ENCODE data around the gene GLIS2.
A peak's percentile ranks its signal among the peaks of the same experiment; 100 is the strongest.

The GLIS2 gene

DNA sequence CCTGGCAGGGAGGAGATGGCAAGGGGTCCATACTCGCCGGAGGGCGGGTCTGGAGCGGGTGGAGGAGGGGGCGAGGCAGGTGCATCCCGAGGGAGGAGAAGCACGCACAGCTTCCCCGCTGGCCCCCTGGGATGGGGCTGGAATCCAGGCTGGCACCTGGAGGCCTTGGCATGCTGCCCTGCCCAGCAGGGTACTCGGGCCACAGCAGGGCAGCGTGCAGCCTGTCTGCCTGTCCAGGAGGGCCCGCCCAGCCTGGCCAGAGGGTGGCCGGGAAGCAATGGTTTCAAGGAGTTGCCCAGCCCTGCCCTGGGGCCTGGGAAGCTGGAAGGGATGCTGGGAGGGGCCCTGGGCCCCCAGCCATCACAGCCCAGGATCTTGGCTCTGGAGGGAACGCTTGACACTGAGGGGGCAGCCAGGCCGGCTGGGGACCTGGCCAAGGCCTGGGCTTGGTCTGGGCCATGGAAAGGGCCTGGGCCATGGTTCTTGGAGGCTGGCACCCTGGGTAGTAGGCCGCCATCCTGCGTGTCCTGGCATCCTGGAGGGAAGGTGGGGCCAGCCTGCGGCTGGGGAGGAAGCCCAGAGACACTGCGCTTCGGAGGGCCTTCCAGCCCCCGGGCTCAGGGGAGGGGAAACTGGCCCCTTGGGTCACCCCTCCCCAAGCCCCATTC is 1.1 kb downstream of the GLIS2 start:
- Histone ChIP-seq H3K36me3 (ENCODE audit: control insufficient read depth in 2 of 2, insufficient read depth in 1 of 2, low read length in 2 of 2) (no peaks in the 10 kb centered on the region), H3K4me3 (ENCODE audit: low read depth, low read length) (peak overlapping the region; percentile 52), H3K9me3 (ENCODE audit: control insufficient read depth, insufficient read depth, low read depth, low read length) (no peaks in the 10 kb centered on the region), H3K4me1 (ENCODE audit: control insufficient read depth, insufficient read depth, low read length) (peaks cover 4% of the 10 kb centered on the region; the same call in 1 of the 2 replicates), H3K27ac (ENCODE audit: extremely low read depth, low read depth, low read length) (peak overlapping the region; percentile 66; the same call in 1 of the 2 replicates)
- POLR2A ChIA-PET = interaction anchor here (0.5 to 2.9 kb wide), 6 partner anchors 11 to 64 kb away, joined by 3 to 11 read pairs (median 4); no protein-coding TSS in a partner anchor
- CTCF ChIA-PET = interaction anchor here (0.9 to 1.8 kb wide), 4 partner anchors 28 to 117 kb away, joined by 3 to 7 read pairs (median 4); no protein-coding TSS in a partner anchor
- TF ChIP-seq ZNF248 (tag by site-specific recombination; IDR thresholded peaks at IDR 0.05) = no peak
- no peak; the same call in 1 of the 2 replicates for TF ChIP-seq ZBTB48 (tag by site-specific recombination; IDR thresholded peaks at IDR 0.05)
- TF ChIP-seq ZNF274 (IDR thresholded peaks at IDR 0.05; ENCODE audit: low read length) = no peak
- TF ChIP-seq ZNF274 (tag by site-specific recombination; IDR thresholded peaks at IDR 0.05; ENCODE audit: borderline replicate concordance) = no peak
- no peak for TF ChIP-seq ZBTB7A (tag by site-specific recombination; IDR thresholded peaks at IDR 0.05; ENCODE audit: low read depth)
- TF ChIP-seq, protein P1, sequence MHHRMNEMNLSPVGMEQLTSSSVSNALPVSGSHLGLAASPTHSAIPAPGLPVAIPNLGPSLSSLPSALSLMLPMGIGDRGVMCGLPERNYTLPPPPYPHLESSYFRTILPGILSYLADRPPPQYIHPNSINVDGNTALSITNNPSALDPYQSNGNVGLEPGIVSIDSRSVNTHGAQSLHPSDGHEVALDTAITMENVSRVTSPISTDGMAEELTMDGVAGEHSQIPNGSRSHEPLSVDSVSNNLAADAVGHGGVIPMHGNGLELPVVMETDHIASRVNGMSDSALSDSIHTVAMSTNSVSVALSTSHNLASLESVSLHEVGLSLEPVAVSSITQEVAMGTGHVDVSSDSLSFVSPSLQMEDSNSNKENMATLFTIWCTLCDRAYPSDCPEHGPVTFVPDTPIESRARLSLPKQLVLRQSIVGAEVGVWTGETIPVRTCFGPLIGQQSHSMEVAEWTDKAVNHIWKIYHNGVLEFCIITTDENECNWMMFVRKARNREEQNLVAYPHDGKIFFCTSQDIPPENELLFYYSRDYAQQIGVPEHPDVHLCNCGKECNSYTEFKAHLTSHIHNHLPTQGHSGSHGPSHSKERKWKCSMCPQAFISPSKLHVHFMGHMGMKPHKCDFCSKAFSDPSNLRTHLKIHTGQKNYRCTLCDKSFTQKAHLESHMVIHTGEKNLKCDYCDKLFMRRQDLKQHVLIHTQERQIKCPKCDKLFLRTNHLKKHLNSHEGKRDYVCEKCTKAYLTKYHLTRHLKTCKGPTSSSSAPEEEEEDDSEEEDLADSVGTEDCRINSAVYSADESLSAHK (tag by site-specific recombination; IDR thresholded peaks at IDR 0.05) = peak; percentile 90
- TF ChIP-seq ZNF394 (tag by site-specific recombination; IDR thresholded peaks at IDR 0.05; ENCODE audit: borderline replicate concordance) = peak; percentile 64; the same call in 1 of the 2 replicates
- TF ChIP-seq ZNF146 (tag by site-specific recombination; IDR thresholded peaks at IDR 0.05) = no peak
- TF ChIP-seq, protein P2, sequence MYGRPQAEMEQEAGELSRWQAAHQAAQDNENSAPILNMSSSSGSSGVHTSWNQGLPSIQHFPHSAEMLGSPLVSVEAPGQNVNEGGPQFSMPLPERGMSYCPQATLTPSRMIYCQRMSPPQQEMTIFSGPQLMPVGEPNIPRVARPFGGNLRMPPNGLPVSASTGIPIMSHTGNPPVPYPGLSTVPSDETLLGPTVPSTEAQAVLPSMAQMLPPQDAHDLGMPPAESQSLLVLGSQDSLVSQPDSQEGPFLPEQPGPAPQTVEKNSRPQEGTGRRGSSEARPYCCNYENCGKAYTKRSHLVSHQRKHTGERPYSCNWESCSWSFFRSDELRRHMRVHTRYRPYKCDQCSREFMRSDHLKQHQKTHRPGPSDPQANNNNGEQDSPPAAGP (tag by site-specific recombination; IDR thresholded peaks at IDR 0.05) = peak; percentile 97
- TF ChIP-seq ZNF202 (tag by site-specific recombination; IDR thresholded peaks at IDR 0.05; ENCODE audit: borderline replicate concordance) = no peak
- TF ChIP-seq, protein P3, sequence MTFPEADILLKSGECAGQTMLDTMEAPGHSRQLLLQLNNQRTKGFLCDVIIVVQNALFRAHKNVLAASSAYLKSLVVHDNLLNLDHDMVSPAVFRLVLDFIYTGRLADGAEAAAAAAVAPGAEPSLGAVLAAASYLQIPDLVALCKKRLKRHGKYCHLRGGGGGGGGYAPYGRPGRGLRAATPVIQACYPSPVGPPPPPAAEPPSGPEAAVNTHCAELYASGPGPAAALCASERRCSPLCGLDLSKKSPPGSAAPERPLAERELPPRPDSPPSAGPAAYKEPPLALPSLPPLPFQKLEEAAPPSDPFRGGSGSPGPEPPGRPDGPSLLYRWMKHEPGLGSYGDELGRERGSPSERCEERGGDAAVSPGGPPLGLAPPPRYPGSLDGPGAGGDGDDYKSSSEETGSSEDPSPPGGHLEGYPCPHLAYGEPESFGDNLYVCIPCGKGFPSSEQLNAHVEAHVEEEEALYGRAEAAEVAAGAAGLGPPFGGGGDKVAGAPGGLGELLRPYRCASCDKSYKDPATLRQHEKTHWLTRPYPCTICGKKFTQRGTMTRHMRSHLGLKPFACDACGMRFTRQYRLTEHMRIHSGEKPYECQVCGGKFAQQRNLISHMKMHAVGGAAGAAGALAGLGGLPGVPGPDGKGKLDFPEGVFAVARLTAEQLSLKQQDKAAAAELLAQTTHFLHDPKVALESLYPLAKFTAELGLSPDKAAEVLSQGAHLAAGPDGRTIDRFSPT (tag by site-specific recombination; IDR thresholded peaks at IDR 0.05) = peak; percentile 87; the same call in 1 of the 2 replicates
- 0 out of 2 replicates have a peak, but pooled peaks have one; percentile 52 for TF ChIP-seq SP2 (tag by site-specific recombination; IDR thresholded peaks at IDR 0.05)
- peak; percentile 90 for TF ChIP-seq ZNF600 (tag by site-specific recombination; IDR thresholded peaks at IDR 0.05)
- peak; percentile 99 for TF ChIP-seq ZIC2 (tag by site-specific recombination; IDR thresholded peaks at IDR 0.05)
- peak; percentile 29; the same call in 1 of the 2 replicates for TF ChIP-seq KLF9 (tag by site-specific recombination; IDR thresholded peaks at IDR 0.05; ENCODE audit: low read depth)
- peak; percentile 68; the same call in 1 of the 2 replicates for TF ChIP-seq ZNF76 (tag by site-specific recombination; IDR thresholded peaks at IDR 0.05; ENCODE audit: borderline replicate concordance, low read depth)
- no peak for TF ChIP-seq ZNF10 (tag by site-specific recombination; IDR thresholded peaks at IDR 0.05)
- TF ChIP-seq, protein P4, sequence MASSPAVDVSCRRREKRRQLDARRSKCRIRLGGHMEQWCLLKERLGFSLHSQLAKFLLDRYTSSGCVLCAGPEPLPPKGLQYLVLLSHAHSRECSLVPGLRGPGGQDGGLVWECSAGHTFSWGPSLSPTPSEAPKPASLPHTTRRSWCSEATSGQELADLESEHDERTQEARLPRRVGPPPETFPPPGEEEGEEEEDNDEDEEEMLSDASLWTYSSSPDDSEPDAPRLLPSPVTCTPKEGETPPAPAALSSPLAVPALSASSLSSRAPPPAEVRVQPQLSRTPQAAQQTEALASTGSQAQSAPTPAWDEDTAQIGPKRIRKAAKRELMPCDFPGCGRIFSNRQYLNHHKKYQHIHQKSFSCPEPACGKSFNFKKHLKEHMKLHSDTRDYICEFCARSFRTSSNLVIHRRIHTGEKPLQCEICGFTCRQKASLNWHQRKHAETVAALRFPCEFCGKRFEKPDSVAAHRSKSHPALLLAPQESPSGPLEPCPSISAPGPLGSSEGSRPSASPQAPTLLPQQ (tag by site-specific recombination; IDR thresholded peaks at IDR 0.05) = 0 out of 2 replicates have a peak, but pooled peaks have one; percentile 65
- TF ChIP-seq ZNF514 (tag by site-specific recombination; IDR thresholded peaks at IDR 0.05) = no peak
- TF ChIP-seq ZBTB20 (tag by site-specific recombination; IDR thresholded peaks at IDR 0.05) = peak; percentile 82
- no peak for TF ChIP-seq ZNF2 (tag by site-specific recombination; IDR thresholded peaks at IDR 0.05)
- TF ChIP-seq, protein P5, sequence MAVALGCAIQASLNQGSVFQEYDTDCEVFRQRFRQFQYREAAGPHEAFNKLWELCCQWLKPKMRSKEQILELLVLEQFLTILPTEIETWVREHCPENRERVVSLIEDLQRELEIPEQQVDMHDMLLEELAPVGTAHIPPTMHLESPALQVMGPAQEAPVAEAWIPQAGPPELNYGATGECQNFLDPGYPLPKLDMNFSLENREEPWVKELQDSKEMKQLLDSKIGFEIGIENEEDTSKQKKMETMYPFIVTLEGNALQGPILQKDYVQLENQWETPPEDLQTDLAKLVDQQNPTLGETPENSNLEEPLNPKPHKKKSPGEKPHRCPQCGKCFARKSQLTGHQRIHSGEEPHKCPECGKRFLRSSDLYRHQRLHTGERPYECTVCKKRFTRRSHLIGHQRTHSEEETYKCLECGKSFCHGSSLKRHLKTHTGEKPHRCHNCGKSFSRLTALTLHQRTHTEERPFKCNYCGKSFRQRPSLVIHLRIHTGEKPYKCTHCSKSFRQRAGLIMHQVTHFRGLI (tag by site-specific recombination; IDR thresholded peaks at IDR 0.05) = no peak
- TF ChIP-seq SP7 (tag by site-specific recombination; IDR thresholded peaks at IDR 0.05) = peak; percentile 73
- no peak for TF ChIP-seq ZNF707 (tag by site-specific recombination; IDR thresholded peaks at IDR 0.05)
- TF ChIP-seq KLF1 (tag by site-specific recombination; IDR thresholded peaks at IDR 0.05) = peak; percentile 98
- TF ChIP-seq, protein P6, sequence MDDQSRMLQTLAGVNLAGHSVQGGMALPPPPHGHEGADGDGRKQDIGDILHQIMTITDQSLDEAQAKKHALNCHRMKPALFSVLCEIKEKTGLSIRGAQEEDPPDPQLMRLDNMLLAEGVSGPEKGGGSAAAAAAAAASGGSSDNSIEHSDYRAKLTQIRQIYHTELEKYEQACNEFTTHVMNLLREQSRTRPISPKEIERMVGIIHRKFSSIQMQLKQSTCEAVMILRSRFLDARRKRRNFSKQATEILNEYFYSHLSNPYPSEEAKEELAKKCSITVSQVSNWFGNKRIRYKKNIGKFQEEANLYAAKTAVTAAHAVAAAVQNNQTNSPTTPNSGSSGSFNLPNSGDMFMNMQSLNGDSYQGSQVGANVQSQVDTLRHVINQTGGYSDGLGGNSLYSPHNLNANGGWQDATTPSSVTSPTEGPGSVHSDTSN (CRISPR knock-in tag; IDR thresholded peaks at IDR 0.05) = 0 out of 2 replicates have a peak, but pooled peaks have one; percentile 39
- peak; percentile 50; the same call in 1 of the 2 replicates for TF ChIP-seq KLF16 (tag by site-specific recombination; IDR thresholded peaks at IDR 0.05)
- no peak for TF ChIP-seq ZNF16 (tag by site-specific recombination; IDR thresholded peaks at IDR 0.05; ENCODE audit: low read depth)
